A549 (cell line): ENCODE measurements around the gene REEP3. TPM values are rescaled to one million over a fixed set of nuclear protein-coding genes. Genes with fewer than 3 reads are reported as not detected.

ENCODE experiments used
- ATAC-seq, 2 experiments: fragments of 200-7000 bp in 1 of 2; fragments of >200 bp in 1 of 2; cut with Nextera tagmentation in 1 of 2; cut with Tn5 transposase in 1 of 2; 3 replicates each; pipeline versions ENCODE4 v1.8.0 to v1.9.1; 2018 to 2020; ENCODE audit warnings: mild to moderate bottlenecking in 1 of 2, moderate library complexity in 1 of 2
- CTCF ChIA-PET: fragments of 300-600 bp; sonication (Branson Sonifier 250); formaldehyde crosslinking; extraction: SDS; loops from one replicate; lab custom pipeline; 2021; ENCODE audit warnings: antibody characterized with exemption, inconsistent platforms; lab: Yijun Ruan, JAX
- POLR2A ChIA-PET: fragments of 350-600 bp; formaldehyde crosslinking; extraction: SDS; loops from one replicate; lab custom pipeline; 2021; ENCODE audit warnings: antibody characterized with exemption, inconsistent platforms; lab: Yijun Ruan, JAX
- DNase-seq, 2 experiments: peaks; one replicate each; pipeline versions ENCODE4 v3.0.0 to v3.0.0-alpha.2; 2011 to 2016; ENCODE audit warnings: low read depth in 1 of 2, low spot score in 1 of 2
- FAIRE-seq: peaks from 2 replicates; lab custom pipeline; 2011; peaks lifted over from hg19 to GRCh38; lab: Jason Lieb, UNC
- H3K27ac ChIP-seq, 2 experiments: fragments of >200 bp; sonication (Bioruptor Twin); formaldehyde crosslinking; 3 replicates each; pipeline ENCODE4 v1.5.1; 2016 to 2017
- H3K4me1 ChIP-seq: fragments of >200 bp; sonication (Bioruptor Twin); formaldehyde crosslinking; 3 replicates; pipeline ENCODE4 v1.6.1; 2016
- H3K4me2 ChIP-seq: fragments of >200 bp; sonication (Bioruptor Twin); formaldehyde crosslinking; 3 replicates; pipeline ENCODE4 v1.6.1; 2016
- H3K4me3 ChIP-seq: fragments of >200 bp; sonication (Bioruptor Twin); formaldehyde crosslinking; 3 replicates; pipeline ENCODE4 v1.5.1; 2016
- H3K9me3 ChIP-seq: fragments of >200 bp; sonication (Bioruptor Twin); formaldehyde crosslinking; 3 replicates; pipeline ENCODE4 v1.6.1; 2016
- BHLHE40 ChIP-seq: IDR thresholded peaks from 2 replicates; pipeline ENCODE4 v1.6.1; 2012; ENCODE audit warnings: low read depth, low read length, inconsistent platforms
- EHMT2 ChIP-seq: fragments of 200-600 bp; sonication (generic); IDR thresholded peaks from 2 replicates; pipeline ENCODE4 v1.6.1; 2016; ENCODE audit warnings: antibody characterized with exemption, low read depth, mild to moderate bottlenecking, moderate library complexity
- ESRRA ChIP-seq: fragments of 150-350 bp; IDR thresholded peaks from 2 replicates; pipeline ENCODE4 v1.6.1; 2014; ENCODE audit warnings: mild to moderate bottlenecking, low read length, borderline replicate concordance
- FOXS1 ChIP-seq: fragments of 250-450 bp; sonication (Bioruptor Pico); IDR thresholded peaks from 2 replicates; pipeline ENCODE4 v1.5.0; 2020; ENCODE audit warnings: mild to moderate bottlenecking, moderate library complexity
- HDAC2 ChIP-seq: fragments of 200-600 bp; sonication (generic); IDR thresholded peaks from 2 replicates; pipeline ENCODE4 v1.6.1; 2016
- HOXA7 ChIP-seq: fragments of 250-450 bp; sonication (Bioruptor Pico); IDR thresholded peaks from 2 replicates; pipeline ENCODE4 v1.5.0; 2020; ENCODE audit warnings: mild to moderate bottlenecking, moderate library complexity
- JUNB ChIP-seq: fragments of >200 bp; sonication (Bioruptor Twin); formaldehyde crosslinking; IDR thresholded peaks from 2 replicates; pipeline ENCODE4 v1.6.1; 2016
- KDM1A ChIP-seq: fragments of 200-600 bp; sonication (generic); IDR thresholded peaks from 2 replicates; pipeline ENCODE4 v1.6.1; 2016; ENCODE audit warnings: low read depth, mild to moderate bottlenecking
- KDM5A ChIP-seq: fragments of 200-600 bp; sonication (generic); IDR thresholded peaks from 2 replicates; pipeline ENCODE4 v1.6.1; 2016; ENCODE audit warnings: antibody characterized with exemption, mild to moderate bottlenecking
- MAZ ChIP-seq: fragments of 150-350 bp; IDR thresholded peaks from 2 replicates; pipeline ENCODE4 v1.6.1; 2014; ENCODE audit warnings: antibody characterized with exemption, low read depth, low read length, borderline replicate concordance
- MYC ChIP-seq: IDR thresholded peaks from 2 replicates; pipeline ENCODE4 v1.6.1; 2012; ENCODE audit warnings: mild to moderate bottlenecking, inconsistent platforms, low read length, improper control_type of control experiment, borderline replicate concordance
- NFE2L2 ChIP-seq: fragments of 150-350 bp; conservative IDR thresholded peaks from 2 replicates; pipeline ENCODE4 v1.6.1; 2014; ENCODE audit warnings: low read length
- NR3C1 ChIP-seq: fragments of >200 bp; sonication (Bioruptor Twin); formaldehyde crosslinking; IDR thresholded peaks from 3 replicates; pipeline ENCODE4 v1.6.1; 2017
- PHF8 ChIP-seq: fragments of 200-600 bp; sonication (generic); IDR thresholded peaks from 2 replicates; pipeline ENCODE4 v1.6.1; 2016; ENCODE audit warnings: low read depth, mild to moderate bottlenecking, antibody characterized with exemption, moderate library complexity, borderline replicate concordance
- POLR2A ChIP-seq: IDR thresholded peaks from 2 replicates; pipeline ENCODE4 v1.6.1; 2012; ENCODE audit warnings: mild to moderate bottlenecking, low read length
- POLR2AphosphoS2 ChIP-seq: conservative IDR thresholded peaks from 2 replicates; pipeline ENCODE4 v1.6.1; 2012; ENCODE audit warnings: low read length, improper control_type of control experiment, inconsistent platforms
- RAD21 ChIP-seq, 2 experiments: fragments of >200 bp in 1 of 2; sonication (Bioruptor Twin) in 1 of 2; formaldehyde crosslinking in 1 of 2; IDR thresholded peaks in 1 of 2; conservative IDR thresholded peaks in 1 of 2; 2 replicates in 1 of 2; 3 replicates in 1 of 2; pipeline ENCODE4 v1.6.1; 2012 to 2018; ENCODE audit warnings: inconsistent platforms in 1 of 2
- RFX5 ChIP-seq: fragments of 450-650 bp; IDR thresholded peaks from 2 replicates; pipeline ENCODE4 v1.7.1; 2014; ENCODE audit warnings: antibody characterized with exemption, mild to moderate bottlenecking, moderate library complexity
- SREBF2 ChIP-seq: fragments of 450-650 bp; IDR thresholded peaks from 2 replicates; pipeline ENCODE4 v1.6.1; 2014; ENCODE audit warnings: mild to moderate bottlenecking, moderate library complexity
- TP53 ChIP-seq: fragments of 250-450 bp; sonication (Bioruptor Pico); IDR thresholded peaks from 2 replicates; pipeline ENCODE4 v1.5.0; 2021; ENCODE audit warnings: mild to moderate bottlenecking, moderate library complexity
- USF2 ChIP-seq: fragments of 450-650 bp; IDR thresholded peaks from 2 replicates; pipeline ENCODE4 v1.6.1; 2014; ENCODE audit warnings: antibody characterized with exemption
- ZC3H11A ChIP-seq: fragments of 450-650 bp; IDR thresholded peaks from 2 replicates; pipeline ENCODE4 v1.6.1; 2014; ENCODE audit warnings: antibody characterized with exemption, mild to moderate bottlenecking
- ZFP36 ChIP-seq: fragments of 450-650 bp; IDR thresholded peaks from 2 replicates; pipeline ENCODE4 v1.6.1; 2014; ENCODE audit warnings: borderline replicate concordance; ENCODE audit not compliant: partially characterized antibody
- ZNF302 ChIP-seq: fragments of 250-450 bp; sonication (Bioruptor Pico); IDR thresholded peaks from 2 replicates; pipeline ENCODE4 v1.9.0; 2021; ENCODE audit warnings: inconsistent platforms, mild to moderate bottlenecking, moderate library complexity
- ZSCAN20 ChIP-seq: fragments of 250-450 bp; sonication (Bioruptor Pico); IDR thresholded peaks from 2 replicates; pipeline ENCODE4 v1.8.0; 2022; ENCODE audit warnings: mild to moderate bottlenecking, moderate library complexity
- WGBS: methylation state at CpG from one replicate; pipeline ENCODE4 v1.1.6; 2017; ENCODE audit errors: missing lambda C conversion rate; 5-methylcytosine and 5-hydroxymethylcytosine counted together
- polyA plus RNA-seq, 4 experiments: library from polyadenylated mRNA; depleted of rRNA in 3 of 4; stranded (reverse); fragments of >200 nt; fragmentation: RNase III in 1 of 4; extraction: RNeasy Plus Mini Kit Qiagen cat#74134 plus additional on column Dnase treatment in 1 of 4; gene quantifications; 2 replicates in 3 of 4; 3 replicates in 1 of 4; pipeline ENCODE4 v1.2.3, GENCODE V29; 2011 to 2017
- TF ChIP-seq, protein P1 (sequence below): IDR thresholded peaks from 2 replicates; pipeline ENCODE4 v1.6.1; 2012
- TF ChIP-seq, protein P2 (sequence below): IDR thresholded peaks from 2 replicates; pipeline ENCODE4 v1.6.1; 2012
- TF ChIP-seq, protein P3 (sequence below): fragments of >200 bp; sonication (Bioruptor Twin); formaldehyde crosslinking; IDR thresholded peaks from 3 replicates; pipeline ENCODE4 v1.6.1; 2016
- TF ChIP-seq, protein P4 (sequence below): fragments of >200 bp; sonication (Bioruptor Twin); formaldehyde crosslinking; IDR thresholded peaks from 2 replicates; pipeline ENCODE4 v1.6.1; 2016
- TF ChIP-seq, protein P5 (sequence below): fragments of >200 bp; sonication (Bioruptor Twin); formaldehyde crosslinking; IDR thresholded peaks from 3 replicates; pipeline ENCODE4 v1.5.1; 2016

The REEP3 gene
- polyA plus RNA-seq, 2 of the 4 experiments (the other 2 are of a cell fraction), result 19.6 to 35.8 TPM

DNA sequence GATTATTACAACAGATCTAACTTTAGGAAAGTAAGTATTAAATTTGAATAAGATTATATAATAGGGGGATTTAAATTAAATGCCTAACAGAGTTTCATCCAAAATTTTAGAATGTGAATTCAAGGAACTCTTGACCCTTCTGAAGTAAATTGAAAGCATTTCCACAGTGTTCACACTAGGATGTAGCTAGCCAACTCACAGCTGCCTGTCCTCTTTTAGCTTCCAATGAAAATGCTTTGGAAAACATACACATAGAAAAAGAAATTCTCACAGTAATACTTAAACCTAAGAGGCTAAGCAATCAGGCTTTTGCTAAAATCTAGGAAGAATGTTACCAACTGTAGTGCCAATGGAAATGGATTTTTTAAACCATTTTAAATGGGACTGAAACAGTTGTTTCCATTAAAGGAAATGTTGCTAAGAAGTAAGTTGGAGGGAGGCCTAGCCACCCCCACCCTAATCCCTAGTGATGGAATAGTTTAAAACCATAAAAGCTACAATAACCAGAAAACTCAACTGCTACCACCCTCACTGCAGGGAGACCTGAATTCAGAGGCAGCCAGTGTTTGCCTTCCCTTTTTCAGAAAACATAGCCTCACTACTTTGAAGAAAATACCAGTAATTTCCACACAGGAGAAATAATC is 58.3 kb downstream of the REEP3 start:
- ChIA-PET CTCF (interaction anchor here (0.8 to 1.4 kb wide), 2 partner anchors 35 to 1780 kb away, joined by 3 read pairs; no protein-coding TSS in a partner anchor), POLR2A (no interaction called here)
- FAIRE-seq (no peak), DNase-seq (no peak), ATAC-seq (no peak)
- Histone ChIP-seq H3K4me3 (no peak overlapping the region), H3K9me3 (no peaks in the 10 kb centered on the region), H3K4me1 (no peaks in the 10 kb centered on the region), H3K4me2 (no peak overlapping the region), H3K27ac (no peak overlapping the region)
- TF ChIP-seq, protein P1, sequence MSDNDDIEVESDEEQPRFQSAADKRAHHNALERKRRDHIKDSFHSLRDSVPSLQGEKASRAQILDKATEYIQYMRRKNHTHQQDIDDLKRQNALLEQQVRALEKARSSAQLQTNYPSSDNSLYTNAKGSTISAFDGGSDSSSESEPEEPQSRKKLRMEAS, result no peak
- no peak for TF ChIP-seq KDM1A
- TF ChIP-seq, protein P2, sequence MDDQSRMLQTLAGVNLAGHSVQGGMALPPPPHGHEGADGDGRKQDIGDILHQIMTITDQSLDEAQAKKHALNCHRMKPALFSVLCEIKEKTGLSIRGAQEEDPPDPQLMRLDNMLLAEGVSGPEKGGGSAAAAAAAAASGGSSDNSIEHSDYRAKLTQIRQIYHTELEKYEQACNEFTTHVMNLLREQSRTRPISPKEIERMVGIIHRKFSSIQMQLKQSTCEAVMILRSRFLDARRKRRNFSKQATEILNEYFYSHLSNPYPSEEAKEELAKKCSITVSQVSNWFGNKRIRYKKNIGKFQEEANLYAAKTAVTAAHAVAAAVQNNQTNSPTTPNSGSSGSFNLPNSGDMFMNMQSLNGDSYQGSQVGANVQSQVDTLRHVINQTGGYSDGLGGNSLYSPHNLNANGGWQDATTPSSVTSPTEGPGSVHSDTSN, result no peak
- no peak for TF ChIP-seq ZSCAN20
- TF ChIP-seq ZNF302 (CRISPR knock-in tag), result no peak
- TF ChIP-seq POLR2A, result no peak
- TF ChIP-seq RFX5, result no peak
- no peak for TF ChIP-seq NFE2L2
- no peak for TF ChIP-seq FOXS1 (CRISPR knock-in tag)

DNA sequence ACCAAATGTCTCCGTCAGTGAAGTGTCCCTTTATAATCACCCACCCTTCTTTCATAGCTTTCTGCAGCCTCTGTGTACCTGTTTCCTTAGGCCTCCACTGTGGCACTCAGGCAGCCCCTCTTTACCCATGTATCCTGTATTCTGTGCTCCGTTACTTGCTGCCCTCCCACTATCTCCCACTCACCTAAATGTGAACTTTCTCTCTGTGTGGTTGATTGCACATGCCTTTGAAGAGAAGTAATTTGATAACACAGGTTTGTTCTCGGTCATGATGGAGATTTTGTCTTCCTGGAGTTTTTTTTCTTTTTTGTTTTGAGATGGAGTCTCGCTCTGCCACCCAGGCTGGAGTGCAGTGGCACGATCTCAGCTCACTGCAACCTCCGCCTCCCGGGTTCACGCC is 61.5 kb downstream of the REEP3 start:
- Histone ChIP-seq H3K9me3 (no peaks in the 10 kb centered on the region), H3K4me1 (no peaks in the 10 kb centered on the region), H3K4me3 (no peak overlapping the region), H3K27ac (no peak overlapping the region), H3K4me2 (no peak overlapping the region)
- POLR2A ChIA-PET, result no interaction called here
- FAIRE-seq (no peak), ATAC-seq (no peak)
- WGBS, result 94% methylated on average over 8 of the region's 8 CpGs
- CTCF ChIA-PET, result no interaction called here
- TF ChIP-seq BHLHE40 (no peak), ZNF302 (CRISPR knock-in tag) (no peak), HDAC2 (no peak), JUNB (no peak), NFE2L2 (no peak), SREBF2 (no peak)
- TF ChIP-seq, protein P3, sequence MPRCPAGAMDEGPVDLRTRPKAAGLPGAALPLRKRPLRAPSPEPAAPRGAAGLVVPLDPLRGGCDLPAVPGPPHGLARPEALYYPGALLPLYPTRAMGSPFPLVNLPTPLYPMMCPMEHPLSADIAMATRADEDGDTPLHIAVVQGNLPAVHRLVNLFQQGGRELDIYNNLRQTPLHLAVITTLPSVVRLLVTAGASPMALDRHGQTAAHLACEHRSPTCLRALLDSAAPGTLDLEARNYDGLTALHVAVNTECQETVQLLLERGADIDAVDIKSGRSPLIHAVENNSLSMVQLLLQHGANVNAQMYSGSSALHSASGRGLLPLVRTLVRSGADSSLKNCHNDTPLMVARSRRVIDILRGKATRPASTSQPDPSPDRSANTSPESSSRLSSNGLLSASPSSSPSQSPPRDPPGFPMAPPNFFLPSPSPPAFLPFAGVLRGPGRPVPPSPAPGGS, result no peak
- TF ChIP-seq, protein P4, sequence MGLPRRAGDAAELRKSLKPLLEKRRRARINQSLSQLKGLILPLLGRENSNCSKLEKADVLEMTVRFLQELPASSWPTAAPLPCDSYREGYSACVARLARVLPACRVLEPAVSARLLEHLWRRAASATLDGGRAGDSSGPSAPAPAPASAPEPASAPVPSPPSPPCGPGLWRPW, result no peak
- TF ChIP-seq, all 56 proteins: peak for 0
- no peak for DNase-seq

GRCh38 chr10:63583397-63583796 is 62.2 kb downstream of the REEP3 start:
- H3K27ac ChIP-seq, result no peak overlapping the region
- ChIA-PET CTCF (no interaction called here), POLR2A (no interaction called here)
- FAIRE-seq, result no peak
- no peak for DNase-seq
- no peak for ATAC-seq
- no peak overlapping the region for H3K4me3 ChIP-seq
- 85% methylated on average over 3 of the region's 3 CpGs for WGBS
- H3K9me3 ChIP-seq, result no peaks in the 10 kb centered on the region
- peaks cover 4% of the 10 kb centered on the region for H3K4me1 ChIP-seq
- H3K4me2 ChIP-seq, result no peak overlapping the region
- TF ChIP-seq, protein P5, sequence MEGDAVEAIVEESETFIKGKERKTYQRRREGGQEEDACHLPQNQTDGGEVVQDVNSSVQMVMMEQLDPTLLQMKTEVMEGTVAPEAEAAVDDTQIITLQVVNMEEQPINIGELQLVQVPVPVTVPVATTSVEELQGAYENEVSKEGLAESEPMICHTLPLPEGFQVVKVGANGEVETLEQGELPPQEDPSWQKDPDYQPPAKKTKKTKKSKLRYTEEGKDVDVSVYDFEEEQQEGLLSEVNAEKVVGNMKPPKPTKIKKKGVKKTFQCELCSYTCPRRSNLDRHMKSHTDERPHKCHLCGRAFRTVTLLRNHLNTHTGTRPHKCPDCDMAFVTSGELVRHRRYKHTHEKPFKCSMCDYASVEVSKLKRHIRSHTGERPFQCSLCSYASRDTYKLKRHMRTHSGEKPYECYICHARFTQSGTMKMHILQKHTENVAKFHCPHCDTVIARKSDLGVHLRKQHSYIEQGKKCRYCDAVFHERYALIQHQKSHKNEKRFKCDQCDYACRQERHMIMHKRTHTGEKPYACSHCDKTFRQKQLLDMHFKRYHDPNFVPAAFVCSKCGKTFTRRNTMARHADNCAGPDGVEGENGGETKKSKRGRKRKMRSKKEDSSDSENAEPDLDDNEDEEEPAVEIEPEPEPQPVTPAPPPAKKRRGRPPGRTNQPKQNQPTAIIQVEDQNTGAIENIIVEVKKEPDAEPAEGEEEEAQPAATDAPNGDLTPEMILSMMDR, result no peak
- TF ChIP-seq ZFP36 (no peak), KDM5A (no peak), RAD21 (conservative IDR thresholded peaks at IDR 0.05 in 1 of 2, IDR thresholded peaks at IDR 0.05 in 1 of 2) (no peak), NR3C1 (no peak), KDM1A (no peak), ZC3H11A (no peak), POLR2AphosphoS2 (no peak), HOXA7 (CRISPR knock-in tag) (no peak), ESRRA (no peak), PHF8 (no peak), MYC (no peak), EHMT2 (no peak), TP53 (no peak), MAZ (no peak), RFX5 (no peak), USF2 (no peak)
